ENCODE results near the gene SLC30A3.
"Not testable (repeated sequence)": the region's sequence is repeated elsewhere in the genome, so short reads cannot be mapped to it uniquely, and the experiment has no call there.

The SLC30A3 gene

GRCh38 chr2:27262379-27263286, at the start of gene SLC30A3:
SLC30A3 (minus strand) TSS chr2:27263047; CDS start chr2:27262906, 141 bp downstream.
- peak; percentile 64 to 72 for DNase-seq (ENCODE audit: low read depth in 2 of 2)

- DNase-seq (ENCODE audit: low read depth in 2 of 2): no peak
Measured at GRCh38 chr2:27312152-27312551, 49.3 kb upstream of the SLC30A3 start.

- no peak for DNase-seq (ENCODE audit: low read depth in 2 of 2)
Measured at GRCh38 chr2:27309651-27310050, 46.8 kb upstream of the SLC30A3 start.

GRCh38 chr2:27308359-27308881, 45.6 kb upstream of the SLC30A3 start, which contains the start of gene UCN:
UCN (minus strand) TSS chr2:27308445; CDS start chr2:27307895, 550 bp downstream.
- DNase-seq (ENCODE audit: low read depth in 2 of 2): no peak

GRCh38 chr2:27307545-27308358, 44.9 kb upstream of the SLC30A3 start:
- DNase-seq (ENCODE audit: low read depth in 2 of 2): no peak

- DNase-seq (ENCODE audit: low read depth in 2 of 2): no peak
Measured at GRCh38 chr2:27307287-27307544, 44.4 kb upstream of the SLC30A3 start.

- no peak for DNase-seq (ENCODE audit: low read depth in 2 of 2)
Measured at GRCh38 chr2:27306573-27307286, 43.9 kb upstream of the SLC30A3 start.

GRCh38 chr2:27306136-27306535, 43.3 kb upstream of the SLC30A3 start:
- DNase-seq (ENCODE audit: low read depth in 2 of 2): no peak

- DNase-seq (ENCODE audit: low read depth in 2 of 2): no peak
Measured at GRCh38 chr2:27305516-27305915, 42.7 kb upstream of the SLC30A3 start.

GRCh38 chr2:27304488-27305240, 41.8 kb upstream of the SLC30A3 start:
- no peak for DNase-seq (ENCODE audit: low read depth in 2 of 2)

- no peak for DNase-seq (ENCODE audit: low read depth in 2 of 2)
Measured at GRCh38 chr2:27303093-27304025, 40.5 kb upstream of the SLC30A3 start.

GRCh38 chr2:27300606-27301005, 37.8 kb upstream of the SLC30A3 start:
- DNase-seq (ENCODE audit: low read depth in 2 of 2): not testable (repeated sequence)

GRCh38 chr2:27298391-27299080, 35.7 kb upstream of the SLC30A3 start:
- no peak for DNase-seq (ENCODE audit: low read depth in 2 of 2)

- no peak for DNase-seq (ENCODE audit: low read depth in 2 of 2)
Measured at GRCh38 chr2:27297195-27297594, 34.3 kb upstream of the SLC30A3 start.

- DNase-seq (ENCODE audit: low read depth in 2 of 2): no peak
Measured at GRCh38 chr2:27296481-27296880, 33.6 kb upstream of the SLC30A3 start.

- DNase-seq (ENCODE audit: low read depth in 2 of 2): no peak
Measured at GRCh38 chr2:27294928-27295327, 32.1 kb upstream of the SLC30A3 start.

GRCh38 chr2:27291865-27292264, 29.0 kb upstream of the SLC30A3 start:
- no peak for DNase-seq (ENCODE audit: low read depth in 2 of 2)

GRCh38 chr2:27290549-27290948, 27.7 kb upstream of the SLC30A3 start:
- no peak for DNase-seq (ENCODE audit: low read depth in 2 of 2)

GRCh38 chr2:27288610-27289009, 25.8 kb upstream of the SLC30A3 start:
- no peak for DNase-seq (ENCODE audit: low read depth in 2 of 2)
